Stimulated activated naive CD8-positive, alpha-beta T cell treated with anti-CD3 and anti-CD28 coated beads, Interleukin-15, Interleukin-2, amounts not matched to agents 100 ng/mL and 50 ng/mL, for 24 hours (primary cell): Measurements from ENCODE around the gene MOB3C.
A peak's percentile ranks its signal among the peaks of the same experiment; 100 is the strongest.

Experiments
- H3K27ac Mint-ChIP-seq: one replicate; pipeline ENCODE4 v1.8.0; 2021; ENCODE audit warnings: mild to moderate bottlenecking, mixed read lengths
- H3K27me3 Mint-ChIP-seq: one replicate; pipeline ENCODE4 v1.8.0; 2021; ENCODE audit warnings: mixed read lengths
- H3K36me3 Mint-ChIP-seq: one replicate; pipeline ENCODE4 v1.8.0; 2021; ENCODE audit warnings: low read depth, mixed read lengths
- H3K4me1 Mint-ChIP-seq: one replicate; pipeline ENCODE4 v1.8.0; 2021; ENCODE audit warnings: low read depth, mixed read lengths
- H3K4me3 Mint-ChIP-seq: one replicate; pipeline ENCODE4 v1.8.0; 2021; ENCODE audit warnings: mild to moderate bottlenecking, mixed read lengths
- H3K9me3 Mint-ChIP-seq: one replicate; pipeline ENCODE4 v1.8.0; 2021; ENCODE audit warnings: mixed read lengths

MOB3C gene

GRCh38 chr1:46603481-46603857 is 13.1 kb downstream of the MOB3C start:
- Mint-ChIP-seq H3K27me3 (no peaks in the 10 kb centered on the region), H3K36me3 (peaks cover 13% of the 10 kb centered on the region), H3K27ac (peak overlapping the region; percentile 81), H3K4me1 (peaks cover 53% of the 10 kb centered on the region), H3K4me3 (peak overlapping the region; percentile 90), H3K9me3 (no peaks in the 10 kb centered on the region)

GRCh38 chr1:46601257-46602007 is 15.2 kb downstream of the MOB3C start:
- Mint-ChIP-seq H3K36me3 (peaks cover 9% of the 10 kb centered on the region), H3K27me3 (no peaks in the 10 kb centered on the region), H3K4me1 (peaks cover 53% of the 10 kb centered on the region), H3K9me3 (no peaks in the 10 kb centered on the region), H3K27ac (no peak overlapping the region), H3K4me3 (no peak overlapping the region)

GRCh38 chr1:46599059-46599970 is 17.3 kb downstream of the MOB3C start:
- H3K27me3 Mint-ChIP-seq, result no peaks in the 10 kb centered on the region
- no peaks in the 10 kb centered on the region for H3K9me3 Mint-ChIP-seq
- no peak overlapping the region for H3K4me3 Mint-ChIP-seq
- peaks cover 60% of the 10 kb centered on the region for H3K4me1 Mint-ChIP-seq
- no peak overlapping the region for H3K27ac Mint-ChIP-seq
- H3K36me3 Mint-ChIP-seq, result peaks cover 11% of the 10 kb centered on the region

- peaks cover 53% of the 10 kb centered on the region for H3K4me1 Mint-ChIP-seq
- no peak overlapping the region for H3K27ac Mint-ChIP-seq
- no peaks in the 10 kb centered on the region for H3K9me3 Mint-ChIP-seq
- H3K27me3 Mint-ChIP-seq, result no peaks in the 10 kb centered on the region
- no peak overlapping the region for H3K4me3 Mint-ChIP-seq
- H3K36me3 Mint-ChIP-seq, result peaks cover 32% of the 10 kb centered on the region
Measured at GRCh38 chr1:46596846-46597245, 19.8 kb downstream of the MOB3C start.

GRCh38 chr1:46596036-46596435 is 20.6 kb downstream of the MOB3C start:
- peaks cover 45% of the 10 kb centered on the region for H3K4me1 Mint-ChIP-seq
- no peaks in the 10 kb centered on the region for H3K27me3 Mint-ChIP-seq
- no peak overlapping the region for H3K4me3 Mint-ChIP-seq
- H3K36me3 Mint-ChIP-seq, result peaks cover 32% of the 10 kb centered on the region
- H3K9me3 Mint-ChIP-seq, result no peaks in the 10 kb centered on the region
- H3K27ac Mint-ChIP-seq, result no peak overlapping the region

- Mint-ChIP-seq H3K27ac (peak overlapping the region; percentile 14), H3K4me1 (peaks cover 38% of the 10 kb centered on the region), H3K4me3 (no peak overlapping the region), H3K27me3 (no peaks in the 10 kb centered on the region), H3K9me3 (no peaks in the 10 kb centered on the region), H3K36me3 (peaks cover 41% of the 10 kb centered on the region)
Measured at GRCh38 chr1:46595127-46595526, 21.5 kb downstream of the MOB3C start.

GRCh38 chr1:46594063-46594462 is 22.5 kb downstream of the MOB3C start:
- H3K27me3 Mint-ChIP-seq, result no peaks in the 10 kb centered on the region
- H3K4me1 Mint-ChIP-seq, result peaks cover 28% of the 10 kb centered on the region
- peaks cover 52% of the 10 kb centered on the region for H3K36me3 Mint-ChIP-seq
- H3K9me3 Mint-ChIP-seq, result no peaks in the 10 kb centered on the region
- H3K4me3 Mint-ChIP-seq, result no peak overlapping the region
- H3K27ac Mint-ChIP-seq, result no peak overlapping the region

- H3K4me3 Mint-ChIP-seq, result no peak overlapping the region
- no peaks in the 10 kb centered on the region for H3K9me3 Mint-ChIP-seq
- peaks cover 26% of the 10 kb centered on the region for H3K4me1 Mint-ChIP-seq
- H3K36me3 Mint-ChIP-seq, result peaks cover 56% of the 10 kb centered on the region
- no peaks in the 10 kb centered on the region for H3K27me3 Mint-ChIP-seq
- H3K27ac Mint-ChIP-seq, result no peak overlapping the region
Measured at GRCh38 chr1:46592823-46593222, 23.8 kb downstream of the MOB3C start.

- Mint-ChIP-seq H3K4me3 (no peak overlapping the region), H3K36me3 (peaks cover 67% of the 10 kb centered on the region), H3K27me3 (no peaks in the 10 kb centered on the region), H3K4me1 (peaks cover 8% of the 10 kb centered on the region), H3K9me3 (no peaks in the 10 kb centered on the region), H3K27ac (no peak overlapping the region)
Measured at GRCh38 chr1:46589529-46589928, 27.1 kb downstream of the MOB3C start.

- Mint-ChIP-seq H3K9me3 (no peaks in the 10 kb centered on the region), H3K4me3 (no peak overlapping the region), H3K36me3 (peaks cover 54% of the 10 kb centered on the region), H3K27me3 (no peaks in the 10 kb centered on the region), H3K27ac (no peak overlapping the region), H3K4me1 (peaks cover 14% of the 10 kb centered on the region)
Measured at GRCh38 chr1:46587069-46587468, 29.5 kb downstream of the MOB3C start.

GRCh38 chr1:46585312-46585938 is 31.2 kb downstream of the MOB3C start:
- H3K9me3 Mint-ChIP-seq, result no peaks in the 10 kb centered on the region
- peaks cover 31% of the 10 kb centered on the region for H3K4me1 Mint-ChIP-seq
- H3K36me3 Mint-ChIP-seq, result peaks cover 50% of the 10 kb centered on the region
- H3K27ac Mint-ChIP-seq, result no peak overlapping the region
- no peaks in the 10 kb centered on the region for H3K27me3 Mint-ChIP-seq
- no peak overlapping the region for H3K4me3 Mint-ChIP-seq

GRCh38 chr1:46583494-46583893 is 33.1 kb downstream of the MOB3C start:
- Mint-ChIP-seq H3K4me3 (no peak overlapping the region), H3K27me3 (no peaks in the 10 kb centered on the region), H3K36me3 (peaks cover 39% of the 10 kb centered on the region), H3K27ac (no peak overlapping the region), H3K9me3 (no peaks in the 10 kb centered on the region), H3K4me1 (peaks cover 32% of the 10 kb centered on the region)

- no peaks in the 10 kb centered on the region for H3K27me3 Mint-ChIP-seq
- peak overlapping the region; percentile 29 for H3K27ac Mint-ChIP-seq
- no peaks in the 10 kb centered on the region for H3K9me3 Mint-ChIP-seq
- no peak overlapping the region for H3K4me3 Mint-ChIP-seq
- peaks cover 45% of the 10 kb centered on the region for H3K36me3 Mint-ChIP-seq
- peaks cover 32% of the 10 kb centered on the region for H3K4me1 Mint-ChIP-seq
Measured at GRCh38 chr1:46582972-46583371, 33.6 kb downstream of the MOB3C start.

- no peaks in the 10 kb centered on the region for H3K9me3 Mint-ChIP-seq
- peak overlapping the region; percentile 86 for H3K27ac Mint-ChIP-seq
- no peaks in the 10 kb centered on the region for H3K27me3 Mint-ChIP-seq
- H3K4me1 Mint-ChIP-seq, result peaks cover 32% of the 10 kb centered on the region
- H3K4me3 Mint-ChIP-seq, result peak overlapping the region; percentile 31
- H3K36me3 Mint-ChIP-seq, result peaks cover 48% of the 10 kb centered on the region
Measured at GRCh38 chr1:46581681-46582455, 34.7 kb downstream of the MOB3C start.
